LHCN-M2 (cell line): ENCODE data around the gene GRXCR1. TPM values are rescaled to one million over a fixed set of nuclear protein-coding genes. Genes with fewer than 3 reads are reported as not detected.

Experiments
- DNase-seq: peaks from one replicate; pipeline ENCODE4 v3.0.0-alpha.2; 2012; ENCODE audit warnings: low read depth
- polyA plus RNA-seq: library from polyadenylated mRNA; unstranded; fragments of >200 nt; gene quantifications from one replicate; pipeline ENCODE4 v1.2.1, GENCODE V29; 2012; ENCODE audit warnings: missing spikeins
- total RNA-seq: library from RNA; depleted of rRNA; stranded (reverse); fragments of >200 nt; gene quantifications from 2 replicates; pipeline ENCODE4 v1.2.3, GENCODE V29; 2014; rRNA removed

Gene GRXCR1
- not detected in 2 replicates for total RNA-seq
- polyA plus RNA-seq = not detected

DNA sequence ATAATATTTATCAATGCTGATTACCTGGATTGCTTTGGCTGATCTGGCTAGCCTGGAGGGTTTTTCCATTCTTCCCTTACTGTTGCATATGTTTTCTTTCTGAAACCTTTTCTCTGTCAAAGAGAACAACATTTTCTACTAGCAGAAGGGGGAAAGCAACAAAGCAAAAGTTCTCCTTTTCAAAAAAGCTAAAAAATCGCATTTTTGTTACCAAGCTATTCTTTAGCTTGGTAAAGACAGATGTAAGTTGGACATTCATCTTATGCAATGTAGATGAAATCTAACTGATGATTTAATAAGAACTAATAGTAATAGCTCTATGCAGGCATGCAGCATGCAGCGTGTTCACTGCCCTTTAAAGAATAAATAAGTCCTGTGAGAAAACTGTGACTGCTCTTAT lies at the start of gene GRXCR1:
TSS of gene GRXCR1 (plus strand) at position 301 of the 400 bp plus-strand sequence. CDS start 554 bp downstream, outside the sequence.
- DNase-seq = no peak

DNA sequence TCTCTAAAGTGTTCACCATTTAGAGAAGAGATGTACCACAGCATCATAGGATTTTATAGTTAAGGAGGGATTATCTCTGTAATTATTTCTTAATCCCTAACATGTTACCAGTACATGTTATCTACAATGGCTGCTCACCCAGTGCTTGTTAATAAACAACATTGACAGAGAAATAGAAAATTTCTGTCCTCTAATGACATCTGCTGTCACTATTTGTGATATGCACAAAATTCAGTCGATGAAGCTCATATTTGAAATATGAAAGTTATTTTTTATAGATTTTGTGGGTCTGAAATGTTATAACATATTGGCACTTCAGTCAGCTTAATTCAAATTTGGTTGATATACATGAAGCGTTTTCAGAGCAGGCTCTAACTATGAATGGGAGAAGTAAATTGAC lies 48.8 kb upstream of the GRXCR1 start:
- DNase-seq = no peak

DNA sequence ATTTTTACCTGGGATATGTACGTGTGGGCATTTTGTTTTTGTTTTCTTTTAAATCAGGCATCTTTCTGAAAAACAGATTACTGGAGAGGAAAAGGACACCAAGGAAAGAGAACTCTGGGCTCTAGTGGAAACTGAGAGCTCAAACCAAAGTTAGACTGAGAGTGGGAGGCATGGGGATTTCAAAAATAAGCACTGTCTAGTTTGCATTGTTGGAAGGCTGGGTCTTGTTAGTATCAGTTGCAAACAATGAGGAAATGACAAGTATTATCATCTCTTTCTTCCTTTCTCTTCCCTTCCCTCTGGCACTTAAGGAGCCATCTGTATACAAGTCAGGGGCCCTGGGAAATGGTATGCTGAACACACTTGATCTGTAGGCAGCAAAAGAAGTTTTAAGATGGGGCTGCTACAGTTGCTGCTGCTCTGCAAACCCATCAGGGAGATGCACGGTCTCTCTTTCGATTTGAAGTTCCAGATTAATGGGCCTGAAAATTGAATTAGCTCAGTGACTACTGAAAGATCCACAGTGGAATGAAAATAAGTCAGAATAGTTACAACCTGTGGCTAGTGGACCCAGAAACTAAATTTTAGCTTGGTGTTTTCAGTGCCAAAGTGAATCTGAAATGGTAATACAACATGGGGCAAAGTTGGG lies 48.0 kb upstream of the GRXCR1 start:
- no peak for DNase-seq

DNA sequence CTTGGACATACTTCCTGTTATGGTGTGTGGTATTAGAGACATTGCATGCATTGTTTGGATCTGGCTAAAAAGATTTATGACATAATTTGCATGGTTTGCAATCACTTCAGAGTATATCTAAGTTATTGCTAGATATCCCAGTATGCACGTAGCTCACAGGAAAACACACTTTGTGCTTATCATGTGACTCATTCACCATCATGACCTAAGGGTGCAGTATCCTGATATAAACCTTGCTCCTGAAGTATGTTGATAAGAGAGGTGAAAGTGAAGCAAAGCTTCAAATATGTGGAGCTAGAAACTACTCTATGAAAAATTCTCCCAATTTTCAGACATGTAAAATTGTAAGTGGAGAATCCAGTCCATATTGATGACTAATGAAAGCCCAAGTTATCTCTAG lies 46.9 kb upstream of the GRXCR1 start:
- DNase-seq = no peak

DNA sequence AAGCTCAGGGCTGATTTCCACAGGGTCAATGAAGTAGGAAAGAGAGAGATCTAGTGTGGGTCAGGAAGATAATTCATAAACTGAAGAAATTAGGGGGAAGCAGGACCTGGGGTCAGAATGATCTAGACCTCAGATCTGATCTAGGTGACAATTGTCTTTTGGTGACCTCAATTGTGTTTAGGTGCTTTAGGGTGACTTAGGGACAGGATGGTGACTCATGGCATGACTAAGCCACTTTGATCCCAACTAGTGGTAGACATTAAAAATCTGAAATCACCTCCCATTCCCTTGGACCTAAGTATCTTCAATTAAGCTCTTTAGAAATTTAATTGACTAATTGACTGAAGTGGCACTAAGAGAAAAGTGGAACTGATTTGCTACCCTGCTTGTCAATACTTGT lies 36.7 kb upstream of the GRXCR1 start:
- DNase-seq = no peak

DNA sequence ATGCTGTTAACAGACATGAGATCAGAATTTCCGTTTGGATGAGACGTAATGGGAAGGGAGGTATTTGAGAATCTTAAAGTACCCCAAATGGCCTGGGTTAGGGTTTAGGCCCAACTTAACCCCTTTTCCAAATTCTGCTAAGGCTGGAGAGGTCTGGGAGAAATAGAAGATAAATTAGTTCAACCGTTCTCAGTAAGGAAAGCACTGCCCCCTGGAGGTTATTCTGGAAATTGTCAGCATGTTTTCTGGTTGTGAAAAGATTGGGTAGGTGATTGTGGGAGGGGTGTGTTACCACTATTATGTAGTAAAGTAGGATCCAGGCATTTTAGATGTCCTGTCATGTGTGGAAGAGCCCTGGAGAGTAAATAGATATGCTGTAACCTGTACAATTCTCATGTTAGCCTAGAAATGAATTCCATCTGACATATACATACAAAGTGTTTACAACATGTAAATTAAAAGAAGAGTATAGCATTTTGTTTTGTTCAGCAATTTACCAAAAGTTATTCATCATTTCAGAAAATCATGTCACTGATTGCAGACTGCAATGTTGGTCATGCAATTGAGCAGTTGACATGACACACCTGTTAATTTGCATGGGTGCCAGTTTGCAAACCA lies 26.8 kb upstream of the GRXCR1 start:
- peak; percentile 4 for DNase-seq

DNA sequence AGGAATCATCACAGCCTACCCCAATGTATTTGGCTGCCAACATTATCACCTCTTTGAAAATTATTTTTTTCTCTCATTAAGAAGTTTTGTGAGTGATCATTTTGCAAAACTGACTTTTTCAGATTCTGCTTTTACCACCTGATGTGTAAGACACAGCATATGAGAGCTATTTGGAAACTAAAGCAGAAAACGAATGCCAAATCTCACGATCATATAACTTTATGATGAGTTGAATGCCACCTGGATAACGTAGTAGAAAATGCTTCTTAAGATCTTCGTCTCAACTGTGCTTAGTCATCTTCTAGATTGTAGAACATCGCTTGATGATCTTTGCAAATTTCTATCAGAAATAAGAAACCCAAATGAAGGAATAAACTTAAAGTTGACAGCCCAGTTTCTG lies 21.3 kb upstream of the GRXCR1 start:
- no peak for DNase-seq

DNA sequence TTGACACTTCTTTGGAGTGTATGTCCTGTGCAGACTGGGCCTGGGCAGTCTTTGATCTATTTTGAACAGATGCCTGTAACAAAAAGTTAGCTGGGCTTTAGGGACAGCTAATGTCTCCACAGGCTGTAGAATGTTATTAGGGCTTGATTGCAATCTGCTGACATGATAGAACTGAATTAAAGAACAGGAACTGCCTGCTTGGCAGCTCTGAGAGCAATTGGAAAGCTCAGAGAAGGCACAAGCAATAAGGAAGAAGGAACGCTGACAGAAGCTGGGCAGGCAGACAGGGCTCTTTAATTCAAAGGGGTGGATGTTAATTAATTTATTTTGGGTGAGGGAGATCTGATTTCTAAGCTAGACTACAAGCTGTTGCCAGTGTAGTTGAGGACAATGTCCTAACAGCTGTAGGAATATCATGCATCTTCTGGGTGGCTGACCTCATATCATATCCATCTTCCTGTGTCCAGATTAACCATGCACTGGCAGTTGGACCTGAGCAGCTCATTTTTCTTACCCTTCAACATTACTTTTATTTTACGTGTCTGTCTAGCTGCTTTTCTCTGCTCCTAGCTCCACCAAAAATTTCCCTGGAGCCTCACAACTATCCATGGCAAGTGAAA lies 20.7 kb upstream of the GRXCR1 start:
- DNase-seq = no peak

DNA sequence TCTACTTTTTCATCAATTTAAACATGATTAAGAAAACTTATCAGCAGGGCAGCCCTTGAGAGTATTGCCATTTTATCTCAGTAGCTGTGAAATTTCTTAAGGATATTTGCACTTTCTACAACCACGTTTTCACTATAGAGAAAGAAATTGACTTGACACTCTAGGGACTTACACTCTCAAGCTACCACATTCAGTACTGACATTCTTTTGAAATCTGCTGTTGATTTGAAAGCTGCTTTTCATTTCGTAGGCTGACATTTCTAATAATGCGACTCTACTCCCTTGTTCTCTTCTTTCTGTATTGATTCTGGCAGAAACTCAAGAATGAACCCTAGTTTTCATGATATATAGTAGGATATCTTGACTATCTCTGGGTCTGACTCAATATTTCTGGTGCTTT lies 13.7 kb upstream of the GRXCR1 start:
- DNase-seq = no peak

DNA sequence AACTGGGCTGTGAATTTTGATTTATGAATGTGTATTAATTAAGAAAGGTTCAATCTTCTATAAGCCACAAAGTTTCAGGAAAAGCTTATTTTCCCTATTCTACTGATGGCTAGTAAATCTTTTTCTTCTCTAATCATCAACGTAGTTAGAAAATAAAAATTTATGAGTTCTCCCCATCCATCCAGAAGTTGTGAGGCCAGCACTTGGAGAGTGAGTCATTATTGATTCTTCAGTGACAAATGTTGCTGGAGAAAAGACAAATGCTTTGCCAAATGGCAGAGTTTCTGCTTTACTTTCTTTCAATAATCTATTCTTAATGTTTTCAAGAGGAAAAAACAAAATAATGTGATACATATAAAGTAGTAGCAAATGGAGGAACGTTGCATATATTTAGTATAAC lies 11.3 kb upstream of the GRXCR1 start:
- DNase-seq = no peak

DNA sequence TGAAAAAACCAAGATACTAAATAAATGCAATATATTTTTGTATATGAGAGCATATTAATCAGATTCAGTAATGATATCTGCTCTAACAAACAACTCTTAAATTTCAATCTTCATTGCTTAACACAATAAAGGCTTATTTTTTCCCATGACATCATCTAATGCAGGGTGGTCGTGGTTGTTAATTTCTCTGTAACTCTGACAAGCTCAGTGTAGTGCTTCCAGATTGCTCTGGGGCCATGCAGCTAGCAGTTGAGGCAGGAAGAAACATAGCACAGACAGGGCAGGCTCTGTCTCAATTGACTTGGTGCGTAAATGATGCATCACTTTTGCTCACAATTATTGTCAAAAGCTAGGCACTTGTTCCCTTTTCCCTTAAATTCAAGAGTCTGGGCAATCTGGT lies 869 bp upstream of the GRXCR1 start:
- DNase-seq = no peak

DNA sequence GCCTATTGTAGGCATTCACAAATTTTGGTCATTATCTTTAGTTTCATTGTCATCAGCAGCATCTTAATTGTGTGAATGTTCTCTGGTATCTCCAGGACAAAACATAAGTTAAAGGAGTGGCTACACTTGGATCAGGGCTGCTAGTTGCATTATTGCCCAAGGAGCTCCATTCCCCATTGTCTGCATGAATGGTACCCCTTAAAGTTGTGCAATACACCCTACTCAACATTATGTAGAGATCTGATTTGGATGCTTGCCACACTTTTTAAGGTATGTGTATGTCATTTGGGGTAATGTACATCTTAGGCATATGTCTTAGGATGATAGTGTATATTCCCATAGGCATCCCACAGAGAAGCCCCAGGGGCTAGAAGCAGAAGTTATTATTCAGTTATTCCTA lies 2.9 kb downstream of the GRXCR1 start:
- DNase-seq = no peak

DNA sequence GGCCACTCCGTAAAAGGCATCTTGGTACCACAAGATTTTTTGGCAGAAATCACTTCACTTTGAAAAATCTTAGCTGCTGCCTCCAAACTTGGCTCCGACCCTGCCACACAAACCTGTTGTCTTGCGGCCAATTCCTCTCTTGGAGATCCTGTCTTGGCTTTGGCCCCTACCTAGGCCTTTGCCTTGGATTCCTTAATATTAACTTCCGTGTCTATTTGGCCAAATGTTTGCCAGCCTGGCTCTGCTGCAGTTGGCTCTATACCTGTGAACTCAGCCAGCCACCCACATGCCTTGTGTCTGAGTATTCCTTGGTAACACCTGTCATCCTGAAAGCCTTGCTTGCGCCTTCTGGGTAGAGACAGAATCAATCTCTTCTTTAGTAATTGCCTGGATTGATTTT lies 12.5 kb downstream of the GRXCR1 start:
- no peak for DNase-seq

DNA sequence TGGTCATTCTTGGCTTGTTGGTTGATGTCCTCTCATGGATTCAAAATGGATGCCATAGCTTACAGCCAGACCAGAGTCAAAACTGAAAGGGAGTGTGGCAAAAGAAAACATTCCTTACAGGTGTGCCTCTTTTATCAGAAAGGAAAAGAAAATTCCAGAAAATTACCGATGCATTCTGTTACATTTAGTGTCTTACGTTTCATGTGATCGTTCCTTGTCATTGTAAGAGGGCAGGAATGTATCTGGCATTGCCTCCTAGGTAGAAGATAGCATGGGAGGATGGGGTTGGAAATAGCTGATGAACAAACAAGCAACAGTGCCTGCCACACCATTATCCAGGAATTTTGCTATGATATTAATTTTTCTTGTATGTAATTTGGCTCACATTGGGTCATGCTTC lies 13.1 kb downstream of the GRXCR1 start:
- no peak for DNase-seq

DNA sequence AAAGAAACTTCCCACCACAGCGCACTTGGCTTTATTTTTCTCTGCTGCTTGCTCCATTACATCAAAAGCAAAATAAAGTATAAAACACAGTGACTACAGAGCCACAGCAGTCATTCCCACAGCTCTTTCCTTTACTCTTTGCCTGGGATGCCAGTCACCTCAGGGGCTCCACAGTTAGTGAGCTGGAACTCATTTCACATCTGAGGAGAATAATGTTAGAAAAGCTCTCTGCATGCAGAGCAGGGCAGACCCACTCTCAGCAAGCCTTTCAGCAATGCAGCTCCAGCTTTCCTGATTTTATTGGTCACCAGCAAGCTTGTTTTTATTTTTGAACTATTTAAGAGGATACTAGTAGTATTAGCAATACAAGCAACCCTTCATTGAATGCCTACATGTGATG lies 13.8 kb downstream of the GRXCR1 start:
- DNase-seq = no peak

DNA sequence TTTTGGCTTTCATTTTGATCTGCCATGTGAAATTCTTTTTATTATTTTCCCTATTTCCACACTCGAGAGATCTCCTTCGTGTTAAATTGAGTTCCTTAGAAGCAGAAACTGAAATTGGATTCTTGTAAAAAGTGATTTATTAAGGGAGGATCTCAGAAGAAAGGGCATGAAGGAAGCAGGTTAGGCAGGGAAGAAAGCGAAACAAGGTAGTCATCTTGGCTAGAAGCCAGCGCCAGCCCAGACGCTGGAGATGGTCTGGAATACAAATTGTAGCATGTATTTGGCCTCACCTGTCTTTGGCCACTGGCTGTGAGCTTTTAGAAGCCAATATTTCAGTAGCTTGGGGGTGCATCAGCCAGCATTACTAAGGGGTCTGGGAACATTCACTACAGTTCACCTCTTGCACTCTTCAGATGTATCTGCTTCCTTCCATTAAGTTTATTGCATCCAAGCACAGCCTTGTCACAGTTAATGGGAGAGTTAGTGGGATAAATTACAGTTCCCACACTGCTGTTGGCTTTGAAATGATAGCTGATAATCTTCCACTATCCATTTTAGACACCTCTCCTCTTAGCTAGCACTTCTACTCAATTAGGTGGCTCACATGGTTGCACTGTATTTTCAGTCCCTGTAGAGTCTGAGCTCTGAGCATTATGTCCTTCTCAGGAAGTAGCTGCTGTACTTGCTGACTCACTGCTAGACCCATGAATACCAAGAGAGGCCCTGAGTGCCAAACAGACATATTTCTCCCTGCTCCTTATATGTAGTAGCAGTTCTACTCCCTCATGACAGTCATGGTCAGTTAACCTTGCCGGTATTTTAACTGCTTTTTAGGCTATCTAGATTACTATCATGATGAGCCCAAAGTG lies 14.6 kb downstream of the GRXCR1 start:
- DNase-seq = no peak

DNA sequence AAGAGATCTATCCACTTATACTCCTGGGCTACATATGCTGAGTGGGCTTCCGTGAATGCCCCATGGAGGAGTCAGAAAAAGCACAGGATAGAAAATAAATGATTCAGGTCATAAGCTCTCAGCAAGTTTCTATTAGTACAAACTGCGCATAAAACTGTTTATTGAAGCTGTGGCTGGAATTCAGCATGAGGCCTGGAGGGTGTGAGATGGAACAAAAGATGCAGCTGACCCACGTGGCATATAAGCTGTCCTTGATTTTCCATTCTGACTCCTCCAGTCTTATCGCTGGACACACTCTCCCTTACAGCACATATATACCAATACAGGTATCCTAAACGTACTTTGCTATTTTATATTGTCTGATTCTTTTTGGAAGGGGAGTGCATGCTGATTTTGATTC lies 17.9 kb downstream of the GRXCR1 start:
- DNase-seq = no peak

DNA sequence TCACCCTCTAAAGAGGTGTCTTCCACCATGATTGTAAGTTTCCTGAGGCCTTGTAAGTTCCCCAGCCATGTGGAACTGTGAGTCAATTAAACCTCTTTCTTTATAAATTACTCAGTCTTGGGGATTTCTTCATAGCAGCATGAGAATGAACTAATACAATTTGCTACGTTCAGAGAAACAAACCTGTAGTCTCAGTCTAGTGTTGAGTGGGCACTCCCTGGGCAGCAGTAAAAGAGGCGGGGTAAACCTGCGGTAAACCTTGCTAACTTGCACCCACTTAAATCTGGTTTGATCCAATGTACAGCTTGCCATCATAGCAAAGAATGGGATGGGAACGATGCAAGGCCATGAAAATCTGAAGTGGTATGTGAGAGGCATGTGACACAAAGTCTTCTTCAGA lies 22.4 kb downstream of the GRXCR1 start:
- DNase-seq = no peak

DNA sequence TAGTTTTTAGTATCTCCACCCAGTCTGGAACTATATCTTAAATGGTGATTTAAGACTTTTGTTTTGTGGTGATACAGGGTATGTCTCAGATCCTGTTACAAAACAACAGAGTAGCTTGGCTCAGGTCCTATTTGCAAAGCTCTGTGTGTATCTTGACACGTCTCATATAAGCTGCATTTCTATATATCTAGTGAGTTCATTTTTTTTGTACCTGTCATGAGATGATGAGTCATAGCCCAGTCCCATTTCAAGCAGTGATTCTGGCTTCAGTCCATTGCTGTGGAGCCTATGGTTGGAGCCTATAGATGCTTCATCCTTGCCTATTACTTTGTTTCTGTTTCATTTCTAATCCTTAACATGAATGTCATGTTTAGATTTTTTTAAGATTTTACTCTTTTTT lies 23.0 kb downstream of the GRXCR1 start:
- no peak for DNase-seq

DNA sequence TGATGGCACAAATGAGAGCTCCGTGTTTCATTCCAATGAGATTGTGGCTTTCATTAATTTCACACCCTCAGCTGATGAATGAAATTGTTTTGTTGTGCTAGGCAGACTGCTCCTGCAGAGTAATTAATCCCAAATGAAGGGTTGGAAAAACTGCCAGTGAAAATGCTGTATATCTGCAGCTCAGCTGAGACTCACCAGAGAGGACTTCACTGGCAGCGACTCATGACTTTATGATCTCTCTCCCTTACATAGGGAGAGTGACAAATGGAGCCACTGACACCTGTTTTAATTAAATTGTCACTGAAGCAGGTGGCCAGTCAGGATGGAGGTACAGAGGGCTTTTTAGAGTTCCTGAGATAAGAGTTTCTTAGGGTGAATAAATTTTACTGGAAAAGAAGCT lies 24.8 kb downstream of the GRXCR1 start:
- DNase-seq = no peak

DNA sequence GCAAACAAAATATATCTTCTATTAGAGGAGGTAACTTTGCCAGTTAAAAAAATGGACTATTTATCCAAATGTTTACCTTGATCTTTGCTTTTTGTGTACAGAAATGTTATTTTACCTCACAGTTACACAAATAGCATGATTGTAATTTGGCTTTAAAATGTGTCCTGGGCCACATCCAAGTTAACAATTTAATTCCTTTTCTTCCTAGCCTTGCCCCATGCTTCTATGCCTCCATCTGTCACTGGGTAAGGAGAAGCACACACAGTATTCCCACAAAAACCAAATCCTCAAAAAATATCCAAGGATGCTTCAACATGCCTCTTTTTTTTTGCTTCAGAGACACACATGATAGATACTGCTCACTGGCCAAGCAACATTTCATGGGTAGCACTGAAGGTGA lies 30.9 kb downstream of the GRXCR1 start:
- DNase-seq = no peak

DNA sequence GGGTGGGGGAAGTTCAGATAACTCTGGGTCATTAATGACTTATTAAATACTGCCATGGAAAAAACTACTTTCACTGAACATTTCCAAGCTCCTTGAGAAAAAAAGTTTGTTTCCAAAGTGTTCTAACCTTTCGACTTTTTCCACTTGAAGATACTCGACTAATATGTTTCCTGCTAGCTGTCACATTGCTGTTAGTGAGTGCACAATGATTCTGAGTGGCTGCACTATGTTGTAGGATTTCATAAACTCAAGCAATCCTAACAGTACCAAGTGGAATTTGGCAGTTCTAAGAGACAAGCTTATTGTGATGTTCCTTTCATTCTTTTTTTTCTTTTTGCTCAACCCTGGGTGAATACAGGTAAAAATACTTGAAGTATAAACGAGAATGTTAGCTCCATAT lies 33.4 kb downstream of the GRXCR1 start:
- no peak for DNase-seq
